ENCODE data around the gene CSTPP1. TPM values are rescaled to one million over a fixed set of nuclear protein-coding genes. Genes with fewer than 3 reads are reported as not detected.
"Not testable (repeated sequence)": the region's sequence is repeated elsewhere in the genome, so short reads cannot be mapped to it uniquely, and the experiment has no call there.

CSTPP1 gene
- total RNA-seq, 1 donor from 2014 or later = 58.5 TPM

DNA sequence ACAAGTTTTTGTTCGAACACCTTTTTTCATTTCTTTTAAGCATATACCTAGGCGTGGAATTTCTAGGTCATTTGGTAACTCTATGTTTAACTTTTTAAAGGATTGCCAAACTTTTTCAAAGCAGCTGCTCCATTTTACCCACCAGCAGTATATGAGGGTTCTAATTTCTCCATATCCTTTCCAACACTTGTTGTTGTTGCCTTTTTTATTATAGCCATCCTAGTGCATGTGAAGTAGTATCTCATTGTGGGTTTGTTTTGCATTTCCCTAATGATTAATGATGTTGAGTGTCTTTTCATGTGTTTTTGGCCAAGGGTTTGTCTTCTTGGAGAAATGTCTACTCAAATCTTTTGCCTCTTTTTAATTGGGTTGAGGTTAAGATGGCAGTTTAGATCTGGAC is 24.5 kb downstream of the CSTPP1 start:
- TF ChIP-seq, protein P1, sequence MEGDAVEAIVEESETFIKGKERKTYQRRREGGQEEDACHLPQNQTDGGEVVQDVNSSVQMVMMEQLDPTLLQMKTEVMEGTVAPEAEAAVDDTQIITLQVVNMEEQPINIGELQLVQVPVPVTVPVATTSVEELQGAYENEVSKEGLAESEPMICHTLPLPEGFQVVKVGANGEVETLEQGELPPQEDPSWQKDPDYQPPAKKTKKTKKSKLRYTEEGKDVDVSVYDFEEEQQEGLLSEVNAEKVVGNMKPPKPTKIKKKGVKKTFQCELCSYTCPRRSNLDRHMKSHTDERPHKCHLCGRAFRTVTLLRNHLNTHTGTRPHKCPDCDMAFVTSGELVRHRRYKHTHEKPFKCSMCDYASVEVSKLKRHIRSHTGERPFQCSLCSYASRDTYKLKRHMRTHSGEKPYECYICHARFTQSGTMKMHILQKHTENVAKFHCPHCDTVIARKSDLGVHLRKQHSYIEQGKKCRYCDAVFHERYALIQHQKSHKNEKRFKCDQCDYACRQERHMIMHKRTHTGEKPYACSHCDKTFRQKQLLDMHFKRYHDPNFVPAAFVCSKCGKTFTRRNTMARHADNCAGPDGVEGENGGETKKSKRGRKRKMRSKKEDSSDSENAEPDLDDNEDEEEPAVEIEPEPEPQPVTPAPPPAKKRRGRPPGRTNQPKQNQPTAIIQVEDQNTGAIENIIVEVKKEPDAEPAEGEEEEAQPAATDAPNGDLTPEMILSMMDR (conservative IDR thresholded peaks at IDR 0.05) = no peak
- Mint-ChIP-seq H3K27ac (ENCODE audit: unreplicated experiment) (no peak overlapping the region), H3K27me3 (ENCODE audit: low read depth) (no peaks in the 10 kb centered on the region), H3K4me3 (no peak overlapping the region), H3K36me3 (ENCODE audit: low read depth) (peaks cover 50% of the 10 kb centered on the region), H3K4me1 (no peaks in the 10 kb centered on the region), H3K9me3 (peaks cover 12% of the 10 kb centered on the region)
- no peak for DNase-seq (ENCODE audit: low read depth, low spot score)

- DNase-seq (ENCODE audit: low read depth, low spot score); H3K27me3 Mint-ChIP-seq (ENCODE audit: low read depth); H3K4me1 Mint-ChIP-seq; H3K4me3 Mint-ChIP-seq; H3K27ac Mint-ChIP-seq (ENCODE audit: unreplicated experiment): not testable (repeated sequence)
- Mint-ChIP-seq H3K36me3 (ENCODE audit: low read depth) (peaks cover 50% of the 10 kb centered on the region), H3K9me3 (peaks cover 12% of the 10 kb centered on the region)
Observed at GRCh38 chr11:46961886-46962285, 25.3 kb downstream of the CSTPP1 start.

DNA sequence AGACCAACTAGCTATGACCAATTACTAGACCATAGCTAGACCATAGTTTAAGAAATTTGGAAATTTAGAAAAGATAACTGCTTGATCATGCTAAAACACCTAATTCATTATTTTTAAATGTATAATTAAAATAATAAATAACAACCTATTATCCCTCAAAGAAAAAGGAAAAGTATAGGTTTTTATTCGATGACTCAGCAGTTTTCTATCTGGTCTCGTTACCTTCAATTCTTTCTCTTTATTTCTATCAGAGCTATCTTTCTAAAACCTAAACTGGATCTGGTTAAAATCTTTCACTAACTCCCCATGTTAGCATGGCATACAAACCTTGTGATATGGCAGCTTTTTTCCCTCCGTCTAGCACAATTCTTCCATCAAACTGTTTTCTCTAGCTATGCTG is 27.3 kb downstream of the CSTPP1 start:
- H3K9me3 Mint-ChIP-seq = peaks cover 8% of the 10 kb centered on the region
- no peak for DNase-seq (ENCODE audit: low read depth, low spot score)

DNA sequence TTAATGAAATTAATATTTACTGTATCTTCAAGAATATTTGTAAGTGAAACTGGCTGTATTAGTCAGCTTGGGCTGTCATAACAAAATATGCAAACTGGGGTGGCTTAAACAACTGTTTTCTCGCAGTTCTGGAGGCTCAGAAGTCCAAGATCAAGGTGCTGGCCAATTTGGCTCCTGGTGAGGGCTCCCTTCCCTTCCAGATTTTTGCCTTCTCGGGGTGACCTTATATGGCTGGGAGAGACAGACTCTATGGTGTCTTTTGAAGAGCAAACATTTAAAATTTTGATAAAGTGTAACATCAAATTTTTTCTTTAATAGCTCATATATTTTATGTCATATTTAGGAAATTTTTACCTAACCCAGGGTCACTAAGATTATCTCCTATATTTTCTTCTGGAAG is 30.2 kb downstream of the CSTPP1 start:
- Mint-ChIP-seq H3K36me3 (ENCODE audit: low read depth) (peaks cover 22% of the 10 kb centered on the region), H3K27me3 (ENCODE audit: low read depth) (no peaks in the 10 kb centered on the region), H3K4me1 (no peaks in the 10 kb centered on the region), H3K27ac (ENCODE audit: unreplicated experiment) (no peak overlapping the region), H3K9me3 (peaks cover 8% of the 10 kb centered on the region), H3K4me3 (no peak overlapping the region)
- TF ChIP-seq, protein P1 (conservative IDR thresholded peaks at IDR 0.05) = no peak
- DNase-seq (ENCODE audit: low read depth, low spot score) = no peak

More for the DNA sequence above, 27.3 kb downstream of the CSTPP1 start:
- Mint-ChIP-seq H3K4me3 (no peak overlapping the region), H3K4me1 (no peaks in the 10 kb centered on the region), H3K36me3 (ENCODE audit: low read depth) (peaks cover 44% of the 10 kb centered on the region), H3K27ac (ENCODE audit: unreplicated experiment) (peak overlapping the region; percentile 50), H3K27me3 (ENCODE audit: low read depth) (no peaks in the 10 kb centered on the region)
- TF ChIP-seq, protein P1 (conservative IDR thresholded peaks at IDR 0.05) = no peak

GRCh38 chr11:46967962-46968361 is 31.4 kb downstream of the CSTPP1 start:
- peaks cover 7% of the 10 kb centered on the region for H3K9me3 Mint-ChIP-seq
- H3K27ac Mint-ChIP-seq (ENCODE audit: unreplicated experiment) = no peak overlapping the region
- no peak for DNase-seq (ENCODE audit: low read depth, low spot score)
- H3K27me3 Mint-ChIP-seq (ENCODE audit: low read depth) = no peaks in the 10 kb centered on the region
- H3K4me3 Mint-ChIP-seq = no peak overlapping the region
- H3K36me3 Mint-ChIP-seq (ENCODE audit: low read depth) = peaks cover 15% of the 10 kb centered on the region
- no peaks in the 10 kb centered on the region for H3K4me1 Mint-ChIP-seq
- TF ChIP-seq, protein P1 (conservative IDR thresholded peaks at IDR 0.05) = no peak

DNA sequence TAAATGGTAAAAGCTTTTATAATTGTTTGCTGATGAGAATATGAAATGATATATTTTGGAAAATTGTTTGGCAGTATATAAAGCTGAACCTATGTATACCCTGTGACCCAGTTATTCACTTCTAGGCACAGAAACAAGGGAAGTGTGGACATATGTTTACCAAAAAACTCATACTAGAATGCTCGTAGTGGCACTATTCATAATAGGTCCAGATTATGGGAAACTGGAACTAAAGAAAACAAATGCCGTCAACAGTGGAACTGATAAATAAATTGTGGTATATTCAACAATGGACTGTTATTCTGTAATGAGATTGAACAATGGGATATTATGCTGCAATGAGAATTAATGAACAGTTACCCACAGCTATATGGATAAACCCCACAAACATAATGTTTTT is 32.8 kb downstream of the CSTPP1 start:
- no peak for DNase-seq (ENCODE audit: low read depth, low spot score)
- Mint-ChIP-seq H3K4me3 (no peak overlapping the region), H3K27me3 (ENCODE audit: low read depth) (no peaks in the 10 kb centered on the region), H3K36me3 (ENCODE audit: low read depth) (peaks cover 8% of the 10 kb centered on the region), H3K27ac (ENCODE audit: unreplicated experiment) (no peak overlapping the region), H3K9me3 (peaks cover 3% of the 10 kb centered on the region), H3K4me1 (no peaks in the 10 kb centered on the region)
- TF ChIP-seq, protein P1 (conservative IDR thresholded peaks at IDR 0.05) = no peak

Measured in neural crest cell (in vitro differentiated cells).